Heart right ventricle (tissue), 16 donors: ENCODE data around the gene LPP. TPM values are rescaled to one million over a fixed set of nuclear protein-coding genes. Genes with fewer than 3 reads are reported as not detected.
A peak's percentile ranks its signal among the peaks of the same experiment; 100 is the strongest.

Source experiments
- ATAC-seq, 8 donors: fragments of 200-7000 bp; cut with Tn5 transposase; one replicate each; pipeline ENCODE4 v1.9.1; 2020; ENCODE audit warnings: mild to moderate bottlenecking in 8 of 8, moderate library complexity in 8 of 8, moderate number of reproducible peaks in 1 of 8
- DNase-seq, 2 donors: peaks; one replicate each; pipeline ENCODE4 v3.0.0-alpha.2; 2020
- H3K27ac ChIP-seq, 10 donors: fragments of 200-600 bp; sonication (generic) in 2 of 10; one replicate each; pipeline versions ENCODE4 v1.5.0 to v1.8.0; 2020 to 2022; ENCODE audit warnings: mild to moderate bottlenecking in 3 of 10
- H3K27me3 ChIP-seq, 7 donors: fragments of 200-600 bp; one replicate each; pipeline ENCODE4 v1.8.0; 2021 to 2022; ENCODE audit warnings: mild to moderate bottlenecking in 2 of 7
- H3K36me3 ChIP-seq, 9 donors: fragments of 200-600 bp; sonication (generic) in 1 of 9; one replicate each; pipeline versions ENCODE4 v1.5.0 to v1.8.0; 2020 to 2022; ENCODE audit warnings: mild to moderate bottlenecking in 2 of 9
- H3K4me1 ChIP-seq, 9 donors: fragments of 200-600 bp; sonication (generic) in 1 of 9; one replicate each; pipeline versions ENCODE4 v1.5.0 to v1.8.0; 2020 to 2022; ENCODE audit warnings: mild to moderate bottlenecking in 4 of 9
- H3K4me3 ChIP-seq, 10 donors: fragments of 200-600 bp; sonication (generic) in 2 of 10; one replicate each; pipeline versions ENCODE4 v1.5.0 to v1.8.0; 2020 to 2022; ENCODE audit warnings: mild to moderate bottlenecking in 7 of 10, moderate library complexity in 2 of 10
- H3K9me3 ChIP-seq, 11 donors: fragments of 200-600 bp in 10 of 11; sonication (generic) in 2 of 11; one replicate each; pipeline versions ENCODE4 v1.5.0 to v1.8.0; 2013 to 2022; ENCODE audit warnings: mild to moderate bottlenecking in 2 of 11, control low read depth in 1 of 11, moderate library complexity in 1 of 11
- CTCF ChIP-seq, 9 donors: fragments of 200-600 bp; sonication (generic) in 2 of 9; IDR thresholded peaks; one replicate each; pipeline versions ENCODE4 v1.5.0 to v1.8.0; 2021 to 2022; ENCODE audit warnings: antibody characterized with exemption in 9 of 9, mild to moderate bottlenecking in 5 of 9, moderate library complexity in 1 of 9
- WGBS, 2 donors: extraction: QIAGEN DNeasy Blood & Tissue Kit; methylation state at CpG; one replicate each; pipeline ENCODE4 v1.1.7; 2013; ENCODE audit warnings: inconsistent platforms in 1 of 2; 5-methylcytosine and 5-hydroxymethylcytosine counted together
- intact Hi-C, 10 donors: fragments of 100-400 bp; cut with DNase I; formaldehyde crosslinking; loops; one replicate each; pipeline versions ENCODE4 v1.11.1 to v1.14.2; 2022
- polyA plus RNA-seq, 2 donors: library from polyadenylated mRNA; stranded (reverse); fragments of 200-250 nt; gene quantifications; one replicate each; pipeline ENCODE4 v1.2.3, GENCODE V29; 2013
- total RNA-seq, 10 donors: library from RNA; stranded (reverse); fragmentation: NEBNext Ultra II Directional in 3 of 10; extraction: Animal tissue kit (Norgen Biotek cat#: 25700) in 3 of 10; gene quantifications; one replicate each; pipeline versions ENCODE4 v1.2.1 to v1.2.4, GENCODE V29; 2021 to 2023
- donor health status: Arrhythmogenic right ventricular cardiomyopathy.
- donor health status: ischemic (EF 13 %, LVEDD 7.1; RV severe dilation, severe dysfunction).
- donor health status: healthy with polysubstance abuse.
- donor health status: DM: no; HTN: yes; CAD: no.
- donor health status: DM: no; HTN: no; CAD: no.
- donor health status: ischemic (EF 25% LVEDD 6.9; RV normal size, moderate dysfunction).
- donor health status: ischemic (EF 25% LVEDD 5.7; RV mildly dilated, moderate dysfunction).
- donor health status: healthy.
- donor health status: DM: yes; HTN: yes; CAD: no.
- donor health status: Ischemic cardiomyopathy.
- donor health status: ischemic (EF 35%, LVEDD 5.7; RV mildly dilated, moderate dysfunction).
- donor health status: nonischemic (EF 11% LVEDD 7.7; RV severe dilation, severe dysfunction).
- donor health status: DM: yes; HTN: yes; CAD: no.
- donor health status: PGD.
- donor health status: ischemic (EF 29% LVEDD 5.4; RV normal size, mild dysfunction).
- donor health status: nonischemic (EF 23%, LVEDD 6.1; RV moderate dilation, normal function).

LPP gene
- total and polyA plus RNA-seq, 12 donors = 8.5 to 188 (median 140) TPM

GRCh38 chr3:188401244-188401993 is 247.5 kb downstream of the LPP start:
- no peak for TF ChIP-seq CTCF (IDR thresholded peaks at IDR 0.05)
- ATAC-seq (no peak), DNase-seq (no peak)
- Histone ChIP-seq H3K4me1 (peaks cover 2 to 65% (median 35%) of the 10 kb centered on the region in 9 donors), H3K27me3 (no peaks in the 10 kb centered on the region), H3K9me3 (no peaks in the 10 kb centered on the region), H3K27ac (peak overlapping the region in 1 of 10 donors; percentile 16), H3K4me3 (no peak overlapping the region), H3K36me3 (peaks cover 0 to 6% (median 0%) of the 10 kb centered on the region in 9 donors)
- 79 to 82% methylated on average over 3 of the region's 3 CpGs for WGBS, 2 donors
- intact Hi-C loops = no loop called here

- peaks cover 0 to 57% (median 26%) of the 10 kb centered on the region in 9 donors for H3K4me1 ChIP-seq
- intact Hi-C loops = no loop called here
These were observed 248.3 kb downstream of the LPP start for GRCh38 chr3:188402229-188402628.

GRCh38 chr3:188403404-188403803 is 249.4 kb downstream of the LPP start:
- no peaks in the 10 kb centered on the region for H3K9me3 ChIP-seq
- H3K4me1 ChIP-seq = peaks cover 0 to 45% (median 15%) of the 10 kb centered on the region in 9 donors
- intact Hi-C loops = no loop called here
- ATAC-seq = no peak
- H3K27me3 ChIP-seq = no peaks in the 10 kb centered on the region
- H3K4me3 ChIP-seq = no peak overlapping the region
- WGBS, 2 donors = 78 to 92% methylated on average over 1 of the region's 1 CpG
- H3K36me3 ChIP-seq = peaks cover 0 to 23% (median 0%) of the 10 kb centered on the region in 9 donors
- no peak overlapping the region for H3K27ac ChIP-seq
- TF ChIP-seq CTCF (IDR thresholded peaks at IDR 0.05) = no peak
- DNase-seq = no peak

More at GRCh38 chr3:188402229-188402628, 248.3 kb downstream of the LPP start:
- H3K27me3 ChIP-seq = no peaks in the 10 kb centered on the region
- H3K27ac ChIP-seq = no peak overlapping the region
- DNase-seq = no peak
- H3K9me3 ChIP-seq = no peaks in the 10 kb centered on the region
- peaks cover 0 to 14% (median 0%) of the 10 kb centered on the region in 9 donors for H3K36me3 ChIP-seq
- no peak for ATAC-seq
- TF ChIP-seq CTCF (IDR thresholded peaks at IDR 0.05) = no peak
- no peak overlapping the region for H3K4me3 ChIP-seq

- intact Hi-C loops = no loop called here
- Histone ChIP-seq H3K9me3 (no peaks in the 10 kb centered on the region), H3K4me3 (no peak overlapping the region), H3K4me1 (peaks cover 0 to 40% (median 8%) of the 10 kb centered on the region in 9 donors), H3K27ac (no peak overlapping the region), H3K36me3 (peaks cover 0 to 30% (median 0%) of the 10 kb centered on the region in 9 donors), H3K27me3 (no peaks in the 10 kb centered on the region)
- ATAC-seq (no peak), DNase-seq (no peak)
- no peak for TF ChIP-seq CTCF (IDR thresholded peaks at IDR 0.05)
- 98% methylated on average over 4 of the region's 4 CpGs for WGBS, 2 donors
These were observed 250.2 kb downstream of the LPP start for GRCh38 chr3:188404124-188404523.
